Endothelial cell of umbilical vein (primary cell): ENCODE results near the gene AS3MT. TPM values are rescaled to one million over a fixed set of nuclear protein-coding genes. Genes with fewer than 3 reads are reported as not detected.

Experiments
- BruUV-seq: library from RNA; stranded (reverse); fragments of 400-500 nt; replicated peaks from 2 replicates; lab custom pipeline; 2021; lab: Mats Ljungman, UMichigan
- CTCF ChIA-PET: fragments of 300-600, 350-600 bp; sonication (Branson Sonifier 250); formaldehyde crosslinking; loops from one replicate; lab custom pipeline; 2021; ENCODE audit warnings: antibody characterized with exemption, inconsistent platforms; lab: Charles Lee
- POLR2A ChIA-PET: fragments of 300-600, 350-600 bp; sonication (Branson Sonifier 250); formaldehyde crosslinking; loops from one replicate; lab custom pipeline; 2021; ENCODE audit warnings: antibody characterized with exemption, inconsistent platforms; lab: Charles Lee
- DNase-seq: peaks from one replicate; pipeline ENCODE4 v3.0.0-alpha.2; 2011; ENCODE audit warnings: low read depth, low spot score
- FAIRE-seq: peaks from 2 replicates; lab custom pipeline; 2011; peaks lifted over from hg19 to GRCh38; lab: Jason Lieb, UNC
- H2AFZ ChIP-seq: 2 replicates; pipeline ENCODE4 v1.6.0; 2012; ENCODE audit warnings: low read depth, low read length, control low read depth, inconsistent platforms
- H3K27ac ChIP-seq: 2 replicates; pipeline ENCODE4 v1.5.1; 2011; ENCODE audit warnings: low read depth, mild to moderate bottlenecking, control low read depth, low read length, moderate library complexity; ENCODE audit not compliant: insufficient read depth
- H3K27me3 ChIP-seq, 2 experiments: 2 replicates each; pipeline versions ENCODE4 v1.6.0 to v1.6.1; 2011; ENCODE audit warnings: low read length in 2 of 2, mixed read lengths in 1 of 2; ENCODE audit not compliant: control insufficient read depth in 2 of 2, insufficient read depth in 2 of 2
- H3K36me3 ChIP-seq, 2 experiments: 2 replicates in 1 of 2; 3 replicates in 1 of 2; pipeline ENCODE4 v1.5.1; 2011; ENCODE audit warnings: low read length in 2 of 2, mild to moderate bottlenecking in 1 of 2, moderate library complexity in 1 of 2; ENCODE audit not compliant: control insufficient read depth in 2 of 2, insufficient read depth in 2 of 2; ENCODE audit errors: extremely low read depth in 1 of 2
- H3K4me1 ChIP-seq: 3 replicates; pipeline ENCODE4 v1.5.1; 2011; ENCODE audit warnings: mild to moderate bottlenecking, low read length; ENCODE audit not compliant: control insufficient read depth, insufficient read depth; ENCODE audit errors: extremely low read depth
- H3K4me2 ChIP-seq: 2 replicates; pipeline ENCODE4 v1.6.1; 2011; ENCODE audit warnings: low read length, control low read depth, mixed read lengths; ENCODE audit not compliant: insufficient read depth
- H3K4me3 ChIP-seq, 3 experiments: fragments of 200-600 bp in 1 of 3; sonication (generic), shearing (Covaris generic) in 1 of 3; replicated peaks in 1 of 3; 2 replicates each; pipeline ENCODE4 v1.5.1; 2011 to 2016; ENCODE audit warnings: control low read depth in 3 of 3, low read length in 3 of 3, mild to moderate bottlenecking in 2 of 3, inconsistent platforms in 1 of 3, low read depth in 1 of 3, moderate library complexity in 1 of 3; ENCODE audit not compliant: insufficient read depth in 1 of 3
- H3K79me2 ChIP-seq: 2 replicates; pipeline ENCODE4 v1.6.0; 2012; ENCODE audit warnings: low read length, inconsistent platforms; ENCODE audit not compliant: control insufficient read depth, insufficient read depth
- H3K9ac ChIP-seq: replicated peaks from 2 replicates; pipeline ENCODE3; 2011; ENCODE audit warnings: low read length, control low read depth; ENCODE audit not compliant: insufficient read depth; ENCODE audit errors: extremely low read depth
- H3K9me1 ChIP-seq: replicated peaks from 3 replicates; pipeline ENCODE4 v1.6.0; 2011; ENCODE audit warnings: mild to moderate bottlenecking, low read length; ENCODE audit not compliant: control insufficient read depth, insufficient read depth; ENCODE audit errors: extremely low read depth
- H3K9me3 ChIP-seq: replicated peaks from 2 replicates; pipeline ENCODE4 v1.5.1; 2012; ENCODE audit warnings: low read length, inconsistent platforms; ENCODE audit not compliant: control insufficient read depth, insufficient read depth
- H4K20me1 ChIP-seq: replicated peaks from 2 replicates; pipeline ENCODE3; 2011; ENCODE audit warnings: mild to moderate bottlenecking, low read length; ENCODE audit not compliant: control insufficient read depth, insufficient read depth; ENCODE audit errors: extremely low read depth
- CTCF ChIP-seq, 2 donors: IDR thresholded peaks; 1 replicate in 1 of 2; 2 replicates in 1 of 2; pipeline ENCODE4 v1.5.1; 2011; ENCODE audit warnings: low read length in 2 of 2, mild to moderate bottlenecking in 2 of 2, moderate library complexity in 2 of 2, control low read depth in 1 of 2, inconsistent platforms in 1 of 2, low read depth in 1 of 2; ENCODE audit not compliant: insufficient read depth in 1 of 2; ENCODE audit errors: extremely low read depth in 1 of 2
- EZH2 ChIP-seq: IDR thresholded peaks from 2 replicates; pipeline ENCODE4 v1.6.1; 2012; ENCODE audit warnings: borderline replicate concordance, low read depth, mild to moderate bottlenecking, moderate library complexity, low read length, inconsistent platforms; ENCODE audit not compliant: severe bottlenecking
- FOS ChIP-seq: IDR thresholded peaks from 2 replicates; pipeline ENCODE4 v1.6.1; 2011; ENCODE audit warnings: mild to moderate bottlenecking, low read length, moderate library complexity, borderline replicate concordance; ENCODE audit not compliant: insufficient read depth
- GATA2 ChIP-seq: IDR thresholded peaks from 2 replicates; pipeline ENCODE4 v1.7.0; 2011; ENCODE audit warnings: low read depth, mild to moderate bottlenecking, moderate library complexity, mixed read lengths, low read length; ENCODE audit not compliant: insufficient read length, insufficient read depth
- JUN ChIP-seq: IDR thresholded peaks from 2 replicates; pipeline ENCODE4 v1.6.1; 2011; ENCODE audit warnings: borderline replicate concordance, low read depth; ENCODE audit not compliant: insufficient read length, insufficient read depth
- MAX ChIP-seq: IDR thresholded peaks from 2 replicates; pipeline ENCODE4 v1.6.1; 2011; ENCODE audit not compliant: insufficient read depth, insufficient read length
- MYC ChIP-seq: IDR thresholded peaks from one replicate; pipeline ENCODE4 v1.6.1; 2011; ENCODE audit warnings: mild to moderate bottlenecking, low read depth, low read length
- POLR2A ChIP-seq: IDR thresholded peaks from 2 replicates; pipeline ENCODE4 v1.6.1; 2012; ENCODE audit warnings: low read depth, mild to moderate bottlenecking, control low read depth, low read length
- POLR2AphosphoS5 ChIP-seq: IDR thresholded peaks from 2 replicates; pipeline ENCODE4 v1.6.1; 2012; ENCODE audit warnings: low read depth, mild to moderate bottlenecking, control low read depth, low read length, moderate library complexity; ENCODE audit not compliant: insufficient read depth
- dilution Hi-C: fragments of 300-500 bp; cut with MboI; formaldehyde crosslinking; loops from one replicate; pipeline ENCODE4 v1.15.0; 2019; ENCODE audit warnings: low sequenced_read_pairs; ENCODE audit not compliant: extremely low pct_ligation_motif_present
- intact Hi-C: fragments of 100-400 bp; cut with micrococcal nuclease; formaldehyde crosslinking; loops from one replicate; pipeline ENCODE4 v1.10.0; 2022
- polyA plus RNA-seq, 4 experiments: library from polyadenylated mRNA; depleted of rRNA in 3 of 4; stranded (reverse) in 3 of 4; unstranded in 1 of 4; fragments of >200 nt; gene quantifications; 2 replicates each; pipeline versions ENCODE4 v1.2.1 to v1.2.3, GENCODE V29; 2011 to 2012; ENCODE audit warnings: missing spikeins in 1 of 4
- total RNA-seq: library from RNA; stranded (reverse); gene quantifications from 2 replicates; pipeline ENCODE4 v1.2.3, GENCODE V29; 2021

AS3MT gene
- total and polyA plus RNA-seq, 2 donors (not counting 3 experiments of a cell fraction or from before 2014, with no cell fraction given): 1.0 TPM; not detected in 1

GRCh38 chr10:102945962-102946361 lies 76.7 kb downstream of the AS3MT start:
- Histone ChIP-seq H3K27me3 (peaks cover 0 to 5% of the 10 kb centered on the region in 2 experiments), H3K9me3 (no peaks in the 10 kb centered on the region), H3K27ac (no peak overlapping the region), H3K9me1 (no peaks in the 10 kb centered on the region), H3K4me1 (no peaks in the 10 kb centered on the region), H3K79me2 (no peaks in the 10 kb centered on the region), H3K9ac (no peak overlapping the region), H2AFZ (no peak overlapping the region), H3K36me3 (no peaks in the 10 kb centered on the region), H4K20me1 (no peaks in the 10 kb centered on the region), H3K4me3 (no peak overlapping the region), H3K4me2 (no peak overlapping the region)
- POLR2A ChIA-PET: no interaction called here
- dilution Hi-C loops (no loop called here), intact Hi-C loops (no loop called here)
- DNase-seq (no peak), FAIRE-seq (no peak)
- no peak for TF ChIP-seq MYC
- TF ChIP-seq CTCF (IDR thresholded peaks at IDR 0.05; ENCODE audit: extremely low read depth in 1 of 2, insufficient read depth in 1 of 2, low read depth in 1 of 2, low read length in 2 of 2): no peak
- TF ChIP-seq GATA2: no peak
- no peak for TF ChIP-seq JUN
- TF ChIP-seq MAX: no peak
- TF ChIP-seq POLR2AphosphoS5: no peak
- no peak for TF ChIP-seq FOS
- TF ChIP-seq EZH2: no peak
- TF ChIP-seq POLR2A: no peak
- BruUV-seq: no TSS peak
- CTCF ChIA-PET: interaction anchor here (1.4 to 2.7 kb wide), 2 partner anchors 299 to 388 kb away, joined by 3 to 6 read pairs; no protein-coding TSS in a partner anchor
